Activated naive CD8-positive, alpha-beta T cell treated with anti-CD3 and anti-CD28 coated beads, Interleukin-2, amount 10 ng/mL, durations not matched to agents 7 days and 5 days (primary cell): Measurements from ENCODE around the gene PNMA6F. TPM values are rescaled to one million over a fixed set of nuclear protein-coding genes. Genes with fewer than 3 reads are reported as not detected.
"Not testable (repeated sequence)": the region's sequence is repeated elsewhere in the genome, so short reads cannot be mapped to it uniquely, and the experiment has no call there.

ENCODE experiments used
- ATAC-seq: fragments of 150-1000 bp; cut with Tn5 transposase; one replicate; pipeline ENCODE4 v1.10.0; 2021; ENCODE audit warnings: low read depth, moderate library complexity
- POLR2A ChIA-PET: fragments of 350-600 bp; sonication (Branson Sonifier 250); formaldehyde crosslinking; loops from one replicate; lab custom pipeline; 2021; ENCODE audit warnings: antibody characterized with exemption; lab: Charles Lee
- DNase-seq: peaks from one replicate; pipeline ENCODE4 v3.0.0; 2021
- H3K27ac Mint-ChIP-seq: one replicate; pipeline ENCODE4 v1.8.0; 2022; ENCODE audit warnings: mild to moderate bottlenecking, mixed read lengths
- H3K27me3 Mint-ChIP-seq: one replicate; pipeline ENCODE4 v1.8.0; 2022; ENCODE audit warnings: mild to moderate bottlenecking, moderate library complexity, mixed read lengths
- H3K36me3 Mint-ChIP-seq: one replicate; pipeline ENCODE4 v1.8.0; 2021; ENCODE audit warnings: mild to moderate bottlenecking, mixed read lengths
- H3K4me1 Mint-ChIP-seq: one replicate; pipeline ENCODE4 v1.8.0; 2021; ENCODE audit warnings: mixed read lengths
- H3K4me3 Mint-ChIP-seq: one replicate; pipeline ENCODE4 v1.8.0; 2022; ENCODE audit warnings: mild to moderate bottlenecking, moderate library complexity, mixed read lengths
- H3K9me3 Mint-ChIP-seq: one replicate; pipeline ENCODE4 v1.8.0; 2021; ENCODE audit warnings: mixed read lengths
- total RNA-seq, 2 experiments: library from RNA; stranded (reverse); gene quantifications; one replicate each; pipeline ENCODE4 v1.2.3, GENCODE V29; 2021

Gene PNMA6F
- total RNA-seq, 2 experiments from 2014 or later: not detected

DNA sequence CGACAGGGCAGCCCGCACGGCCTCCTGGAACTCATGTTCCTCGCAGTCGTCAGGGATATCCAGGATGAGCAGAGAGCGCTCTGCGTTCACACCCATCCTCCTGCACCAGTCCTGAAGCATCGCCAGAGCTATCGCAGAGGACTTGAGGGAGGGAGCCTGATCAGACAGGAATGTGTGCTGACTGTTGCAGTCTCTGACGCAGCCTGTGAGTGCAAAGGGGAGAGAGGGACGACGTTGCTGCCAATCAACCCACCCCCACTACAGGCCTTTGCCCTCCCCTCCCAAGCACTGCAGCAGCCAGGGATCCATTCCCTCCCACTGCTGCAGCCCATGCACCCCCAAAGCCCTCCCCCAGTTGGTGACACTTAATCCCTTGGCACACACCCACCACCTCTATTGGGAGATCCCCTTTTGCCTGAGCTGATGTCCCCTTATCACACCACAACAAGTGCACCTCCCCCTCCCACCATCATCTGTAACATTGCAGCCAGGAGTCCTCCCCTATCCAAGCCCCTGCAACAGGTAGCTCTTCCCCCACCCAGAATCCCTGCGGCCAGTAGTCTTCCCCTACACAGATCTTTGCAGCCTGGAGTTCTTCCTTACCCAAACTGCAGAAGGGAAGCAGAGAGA is 897 bp downstream of the PNMA6F start:
- H3K27me3 Mint-ChIP-seq: peaks cover 13% of the 10 kb centered on the region
- H3K9me3 Mint-ChIP-seq: no peaks in the 10 kb centered on the region
- H3K4me1 Mint-ChIP-seq: no peaks in the 10 kb centered on the region
- no peak overlapping the region for H3K27ac Mint-ChIP-seq
- no peak overlapping the region for H3K4me3 Mint-ChIP-seq
- no peak for DNase-seq
- POLR2A ChIA-PET: no interaction called here
- no peak for ATAC-seq
- no peaks in the 10 kb centered on the region for H3K36me3 Mint-ChIP-seq

DNA sequence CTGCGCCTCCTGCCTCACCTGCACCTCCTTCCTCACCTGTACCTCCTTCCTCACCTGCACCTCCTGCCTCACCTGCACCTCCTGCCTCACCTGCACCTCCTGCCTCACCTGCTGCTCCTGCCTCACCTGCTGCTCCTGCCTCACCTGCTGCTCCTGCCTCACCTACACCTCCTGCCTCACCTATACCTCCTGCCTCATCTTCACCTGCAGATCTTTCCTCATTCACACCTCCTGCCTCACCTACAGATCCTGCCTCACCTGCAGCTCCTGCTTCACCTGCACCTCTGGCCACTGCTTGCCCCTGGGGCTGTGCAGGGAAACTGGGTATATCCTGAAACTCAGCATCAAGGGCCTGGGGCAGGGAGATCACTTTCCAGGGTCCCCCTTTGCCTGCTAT is 1.5 kb downstream of the PNMA6F start:
- peaks cover 10% of the 10 kb centered on the region for H3K27me3 Mint-ChIP-seq
- POLR2A ChIA-PET, ATAC-seq, H3K36me3 Mint-ChIP-seq, DNase-seq, H3K4me1 Mint-ChIP-seq, H3K4me3 Mint-ChIP-seq, H3K9me3 Mint-ChIP-seq, H3K27ac Mint-ChIP-seq: not testable (repeated sequence)

DNA sequence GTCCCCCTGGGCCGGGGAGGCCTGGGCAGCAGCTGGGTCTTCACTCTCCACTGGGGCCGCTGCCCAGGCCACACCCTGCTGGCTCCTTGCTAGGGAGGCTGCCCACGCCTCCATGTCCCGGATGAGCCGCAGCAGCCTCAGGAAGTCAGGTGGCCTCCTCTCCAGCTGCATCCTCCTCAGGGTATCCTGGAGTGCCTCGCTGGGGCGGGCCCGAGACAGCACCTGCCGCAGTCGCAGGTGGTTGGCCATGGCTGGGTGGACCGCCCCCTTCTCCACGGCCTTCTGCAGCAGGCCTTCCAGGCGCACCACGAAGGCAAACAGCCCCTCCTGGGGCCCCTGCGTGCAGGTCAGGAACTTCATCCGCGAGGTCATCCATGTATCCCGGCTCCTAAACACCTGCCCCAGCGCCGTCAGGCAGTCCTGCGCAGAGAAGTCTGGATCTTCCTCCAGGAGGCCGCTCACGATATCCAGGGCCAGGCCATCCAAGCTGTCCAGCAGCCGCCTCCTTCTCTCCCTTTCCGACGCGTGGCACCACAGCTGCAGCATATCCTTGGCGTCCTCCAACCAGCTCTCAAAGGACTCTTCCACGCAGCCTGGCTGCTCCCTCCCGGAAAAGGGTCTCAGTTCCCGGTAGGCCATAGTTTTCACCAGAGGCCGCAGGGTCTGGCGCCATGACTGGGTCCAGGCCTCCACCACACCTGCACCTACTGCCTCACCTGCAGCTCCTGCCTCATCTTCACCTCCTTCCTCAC is 2.1 kb downstream of the PNMA6F start:
- no peak overlapping the region for H3K4me3 Mint-ChIP-seq
- H3K4me1 Mint-ChIP-seq: no peaks in the 10 kb centered on the region
- H3K36me3 Mint-ChIP-seq: no peaks in the 10 kb centered on the region
- H3K9me3 Mint-ChIP-seq: no peaks in the 10 kb centered on the region
- H3K27ac Mint-ChIP-seq: no peak overlapping the region
- DNase-seq (no peak), ATAC-seq (no peak)
- POLR2A ChIA-PET: no interaction called here
- H3K27me3 Mint-ChIP-seq: peaks cover 10% of the 10 kb centered on the region

DNA sequence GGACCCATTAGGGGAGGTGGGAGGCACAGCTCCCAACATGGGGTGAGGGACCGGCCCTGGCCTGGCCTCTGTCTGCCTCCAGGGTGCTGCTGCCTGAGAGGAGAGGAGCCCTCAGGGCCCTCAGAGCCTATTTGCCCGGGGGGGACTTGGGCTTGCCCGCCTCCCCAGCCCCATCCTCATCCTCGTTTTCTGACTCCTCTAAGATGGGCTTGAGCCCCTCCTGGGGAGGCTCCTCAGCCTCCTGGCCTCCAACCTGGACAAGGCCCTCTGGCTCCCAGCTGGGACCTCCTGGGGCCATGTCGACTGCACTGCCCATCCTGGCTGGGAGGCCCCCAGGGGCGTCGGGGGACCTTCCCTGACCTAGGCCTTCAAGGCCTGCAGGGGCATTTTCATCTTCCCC is 2.8 kb downstream of the PNMA6F start:
- H3K36me3 Mint-ChIP-seq: no peaks in the 10 kb centered on the region

GRCh38 chrX:153317996-153318722 is 3.4 kb downstream of the PNMA6F start:
- no peak overlapping the region for H3K4me3 Mint-ChIP-seq
- no peak for DNase-seq
- no peak for ATAC-seq
- H3K9me3 Mint-ChIP-seq: no peaks in the 10 kb centered on the region
- no peaks in the 10 kb centered on the region for H3K4me1 Mint-ChIP-seq
- no peaks in the 10 kb centered on the region for H3K36me3 Mint-ChIP-seq
- POLR2A ChIA-PET: no interaction called here
- no peak overlapping the region for H3K27ac Mint-ChIP-seq
- H3K27me3 Mint-ChIP-seq: peaks cover 8% of the 10 kb centered on the region

More for the DNA sequence above, 2.8 kb downstream of the PNMA6F start:
- no peak overlapping the region for H3K4me3 Mint-ChIP-seq
- H3K9me3 Mint-ChIP-seq: no peaks in the 10 kb centered on the region
- ATAC-seq (no peak), DNase-seq (no peak)
- peaks cover 10% of the 10 kb centered on the region for H3K27me3 Mint-ChIP-seq
- H3K4me1 Mint-ChIP-seq: no peaks in the 10 kb centered on the region
- H3K27ac Mint-ChIP-seq: no peak overlapping the region
- POLR2A ChIA-PET: no interaction called here

DNA sequence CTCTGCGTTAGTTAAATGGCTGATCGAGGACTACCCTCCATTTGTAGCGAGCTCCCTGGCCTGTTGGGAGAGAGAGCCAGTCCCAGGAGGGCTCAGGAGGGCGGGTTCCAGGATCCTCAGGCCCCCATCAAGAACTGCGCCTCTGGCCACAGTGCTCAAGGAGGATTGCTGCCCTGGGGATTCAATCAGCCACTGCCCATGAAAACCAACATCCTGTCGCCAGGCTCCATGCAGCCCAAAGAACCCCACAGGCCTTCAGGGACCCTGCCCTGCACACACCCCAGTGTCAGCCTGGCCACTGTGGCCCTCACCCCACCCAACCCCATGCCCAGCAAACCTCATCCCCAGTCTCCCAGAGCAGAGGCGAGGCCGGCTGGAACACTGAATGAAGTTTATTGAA is 4.3 kb downstream of the PNMA6F start:
- Mint-ChIP-seq H3K27me3 (peaks cover 5% of the 10 kb centered on the region), H3K4me3 (no peak overlapping the region), H3K4me1 (no peaks in the 10 kb centered on the region), H3K9me3 (no peaks in the 10 kb centered on the region), H3K27ac (no peak overlapping the region), H3K36me3 (no peaks in the 10 kb centered on the region)
- ATAC-seq (no peak), DNase-seq (no peak)
- POLR2A ChIA-PET: no interaction called here

- no peaks in the 10 kb centered on the region for H3K27me3 Mint-ChIP-seq
- H3K36me3 Mint-ChIP-seq: no peaks in the 10 kb centered on the region
- ATAC-seq: no peak
- no peaks in the 10 kb centered on the region for H3K4me1 Mint-ChIP-seq
- no peak for DNase-seq
- no peaks in the 10 kb centered on the region for H3K9me3 Mint-ChIP-seq
- POLR2A ChIA-PET: no interaction called here
- no peak overlapping the region for H3K4me3 Mint-ChIP-seq
- no peak overlapping the region for H3K27ac Mint-ChIP-seq
These were observed 8.7 kb downstream of the PNMA6F start for GRCh38 chrX:153312842-153313241.

DNA sequence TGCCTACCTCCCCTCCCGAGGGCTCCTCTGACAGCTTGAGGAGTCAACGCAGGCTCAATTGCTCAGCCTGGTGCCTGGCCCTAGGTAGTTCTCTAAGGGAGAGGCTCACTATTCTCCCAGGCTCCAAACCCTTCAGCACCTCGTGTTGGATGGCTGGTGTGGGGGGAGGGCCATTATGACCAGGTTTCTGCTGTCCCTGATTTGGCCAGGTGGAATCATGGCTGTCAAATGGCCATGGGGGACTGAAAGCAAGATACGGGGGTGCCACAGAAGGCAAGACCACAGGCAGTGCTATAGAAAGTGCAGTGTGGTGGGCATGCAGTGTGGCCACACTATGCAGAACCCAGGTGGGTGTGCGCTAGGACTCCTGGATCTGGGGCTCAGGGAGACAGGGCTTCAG is 9.5 kb downstream of the PNMA6F start:
- Mint-ChIP-seq H3K4me1 (no peaks in the 10 kb centered on the region), H3K9me3 (no peaks in the 10 kb centered on the region), H3K36me3 (no peaks in the 10 kb centered on the region), H3K27me3 (no peaks in the 10 kb centered on the region), H3K27ac (no peak overlapping the region), H3K4me3 (no peak overlapping the region)
- POLR2A ChIA-PET: no interaction called here
- ATAC-seq: no peak
- no peak for DNase-seq

- Mint-ChIP-seq H3K9me3 (no peaks in the 10 kb centered on the region), H3K36me3 (no peaks in the 10 kb centered on the region), H3K4me3 (no peak overlapping the region), H3K27me3 (peaks cover under 1% of the 10 kb centered on the region), H3K27ac (no peak overlapping the region), H3K4me1 (no peaks in the 10 kb centered on the region)
- DNase-seq: no peak
- no peak for ATAC-seq
- POLR2A ChIA-PET: no interaction called here
These were observed 10.7 kb downstream of the PNMA6F start for GRCh38 chrX:153310901-153311300.

DNA sequence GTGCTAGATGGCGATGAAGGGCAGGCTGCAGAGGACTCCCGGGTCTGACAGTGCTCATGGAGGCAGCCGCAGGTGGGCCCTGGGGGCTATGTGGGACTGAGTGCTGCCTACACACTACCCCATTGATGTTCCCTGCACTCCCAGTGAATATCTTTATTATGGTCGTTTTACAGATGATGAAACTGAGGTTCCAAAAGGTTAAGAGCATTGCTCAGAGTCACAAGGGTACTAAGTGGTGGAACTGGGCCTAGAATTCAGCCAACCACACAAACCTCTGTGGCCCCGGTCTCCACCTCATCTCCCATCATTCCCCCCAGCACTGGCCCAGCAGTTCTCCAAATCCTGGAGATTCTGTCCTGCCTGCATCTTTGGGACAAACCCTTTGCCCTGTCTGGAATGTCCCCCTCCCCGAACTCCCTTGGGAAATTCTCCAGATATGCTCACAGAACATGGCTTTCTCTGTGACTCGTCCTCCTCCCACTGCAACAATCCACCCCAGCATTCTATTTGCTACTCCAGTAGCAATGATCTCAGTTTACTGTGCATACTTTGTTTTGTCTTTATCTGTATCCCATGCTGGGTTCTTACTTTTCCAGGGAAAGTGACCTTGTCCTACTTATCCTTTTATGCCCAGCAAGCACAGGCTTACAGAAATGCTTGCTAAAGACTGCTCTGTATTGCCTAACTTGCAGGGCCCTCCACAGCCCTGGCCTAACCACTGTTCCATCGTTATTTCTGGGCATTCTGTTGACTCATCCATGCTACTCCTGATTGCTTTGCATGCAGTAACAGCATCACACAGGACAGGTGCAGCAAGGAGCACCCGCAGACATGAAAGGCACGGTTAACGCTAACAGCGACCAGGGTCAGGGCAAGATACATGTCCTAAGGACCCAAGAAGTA is 14.0 kb downstream of the PNMA6F start:
- Mint-ChIP-seq H3K9me3 (no peaks in the 10 kb centered on the region), H3K36me3 (no peaks in the 10 kb centered on the region), H3K4me1 (peaks cover 5% of the 10 kb centered on the region), H3K27ac (no peak overlapping the region), H3K4me3 (no peak overlapping the region), H3K27me3 (peaks cover 22% of the 10 kb centered on the region)
- no peak for ATAC-seq
- POLR2A ChIA-PET: no interaction called here
- no peak for DNase-seq

- no peak for ATAC-seq
- Mint-ChIP-seq H3K27me3 (peaks cover 28% of the 10 kb centered on the region), H3K36me3 (no peaks in the 10 kb centered on the region), H3K27ac (no peak overlapping the region), H3K4me1 (peaks cover 5% of the 10 kb centered on the region), H3K9me3 (no peaks in the 10 kb centered on the region), H3K4me3 (no peak overlapping the region)
- DNase-seq: no peak
- POLR2A ChIA-PET: no interaction called here
These were observed 14.9 kb downstream of the PNMA6F start for GRCh38 chrX:153306527-153307115.

- no peak for DNase-seq
- POLR2A ChIA-PET: no interaction called here
- Mint-ChIP-seq H3K4me1 (peaks cover 5% of the 10 kb centered on the region), H3K4me3 (no peak overlapping the region), H3K36me3 (no peaks in the 10 kb centered on the region), H3K27me3 (peaks cover 31% of the 10 kb centered on the region), H3K9me3 (no peaks in the 10 kb centered on the region), H3K27ac (no peak overlapping the region)
- no peak for ATAC-seq
These were observed 15.6 kb downstream of the PNMA6F start for GRCh38 chrX:153305972-153306371.
